HL-60 (cell line): ENCODE results near the gene BABAM2.

Source experiments
- DNase-seq, 2 experiments: peaks; one replicate each; pipeline ENCODE4 v3.0.0-alpha.2; 2010 to 2020; ENCODE audit warnings: low read depth in 1 of 2, low spot score in 1 of 2
- H3K27ac ChIP-seq: fragments of 250-450 bp; sonication (Bioruptor Pico); replicated peaks from 2 replicates; pipeline ENCODE4 v1.5.1; 2020; ENCODE audit warnings: mild to moderate bottlenecking, moderate library complexity
- H3K27me3 ChIP-seq: fragments of 250-450 bp; sonication (Bioruptor Pico); 2 replicates; pipeline ENCODE4 v1.5.1; 2021; ENCODE audit warnings: mild to moderate bottlenecking, moderate library complexity; ENCODE audit not compliant: insufficient read depth, poor library complexity, severe bottlenecking
- H3K4me3 ChIP-seq: replicated peaks from 2 replicates; pipeline ENCODE4 v1.5.1; 2011; ENCODE audit warnings: mild to moderate bottlenecking, control low read depth, low read length; ENCODE audit not compliant: insufficient read depth
- GABPA ChIP-seq: IDR thresholded peaks from 2 replicates; pipeline ENCODE4 v1.6.1; 2012; ENCODE audit warnings: low read depth
- POLR2AphosphoS5 ChIP-seq: IDR thresholded peaks from 2 replicates; pipeline ENCODE4 v1.6.1; 2012; ENCODE audit warnings: low read depth
- SPI1 ChIP-seq: IDR thresholded peaks from 2 replicates; pipeline ENCODE4 v1.6.1; 2012; ENCODE audit warnings: low read depth, mild to moderate bottlenecking, borderline replicate concordance
- TF ChIP-seq, protein P1 (sequence below): IDR thresholded peaks from one replicate; pipeline ENCODE4 v1.5.1; 2011; ENCODE audit warnings: low read length, control low read depth, inconsistent platforms; ENCODE audit not compliant: insufficient read depth
- TF ChIP-seq, protein P2 (sequence below): IDR thresholded peaks from 2 replicates; pipeline ENCODE4 v1.6.1; 2012; ENCODE audit warnings: low read depth; ENCODE audit not compliant: insufficient replicate concordance

Gene BABAM2

GRCh38 chr2:28028025-28028424, 137.5 kb downstream of the BABAM2 start:
- TF ChIP-seq, protein P1, sequence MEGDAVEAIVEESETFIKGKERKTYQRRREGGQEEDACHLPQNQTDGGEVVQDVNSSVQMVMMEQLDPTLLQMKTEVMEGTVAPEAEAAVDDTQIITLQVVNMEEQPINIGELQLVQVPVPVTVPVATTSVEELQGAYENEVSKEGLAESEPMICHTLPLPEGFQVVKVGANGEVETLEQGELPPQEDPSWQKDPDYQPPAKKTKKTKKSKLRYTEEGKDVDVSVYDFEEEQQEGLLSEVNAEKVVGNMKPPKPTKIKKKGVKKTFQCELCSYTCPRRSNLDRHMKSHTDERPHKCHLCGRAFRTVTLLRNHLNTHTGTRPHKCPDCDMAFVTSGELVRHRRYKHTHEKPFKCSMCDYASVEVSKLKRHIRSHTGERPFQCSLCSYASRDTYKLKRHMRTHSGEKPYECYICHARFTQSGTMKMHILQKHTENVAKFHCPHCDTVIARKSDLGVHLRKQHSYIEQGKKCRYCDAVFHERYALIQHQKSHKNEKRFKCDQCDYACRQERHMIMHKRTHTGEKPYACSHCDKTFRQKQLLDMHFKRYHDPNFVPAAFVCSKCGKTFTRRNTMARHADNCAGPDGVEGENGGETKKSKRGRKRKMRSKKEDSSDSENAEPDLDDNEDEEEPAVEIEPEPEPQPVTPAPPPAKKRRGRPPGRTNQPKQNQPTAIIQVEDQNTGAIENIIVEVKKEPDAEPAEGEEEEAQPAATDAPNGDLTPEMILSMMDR, result no peak
- TF ChIP-seq SPI1 (no peak), GABPA (no peak), POLR2AphosphoS5 (no peak)
- TF ChIP-seq, protein P2, sequence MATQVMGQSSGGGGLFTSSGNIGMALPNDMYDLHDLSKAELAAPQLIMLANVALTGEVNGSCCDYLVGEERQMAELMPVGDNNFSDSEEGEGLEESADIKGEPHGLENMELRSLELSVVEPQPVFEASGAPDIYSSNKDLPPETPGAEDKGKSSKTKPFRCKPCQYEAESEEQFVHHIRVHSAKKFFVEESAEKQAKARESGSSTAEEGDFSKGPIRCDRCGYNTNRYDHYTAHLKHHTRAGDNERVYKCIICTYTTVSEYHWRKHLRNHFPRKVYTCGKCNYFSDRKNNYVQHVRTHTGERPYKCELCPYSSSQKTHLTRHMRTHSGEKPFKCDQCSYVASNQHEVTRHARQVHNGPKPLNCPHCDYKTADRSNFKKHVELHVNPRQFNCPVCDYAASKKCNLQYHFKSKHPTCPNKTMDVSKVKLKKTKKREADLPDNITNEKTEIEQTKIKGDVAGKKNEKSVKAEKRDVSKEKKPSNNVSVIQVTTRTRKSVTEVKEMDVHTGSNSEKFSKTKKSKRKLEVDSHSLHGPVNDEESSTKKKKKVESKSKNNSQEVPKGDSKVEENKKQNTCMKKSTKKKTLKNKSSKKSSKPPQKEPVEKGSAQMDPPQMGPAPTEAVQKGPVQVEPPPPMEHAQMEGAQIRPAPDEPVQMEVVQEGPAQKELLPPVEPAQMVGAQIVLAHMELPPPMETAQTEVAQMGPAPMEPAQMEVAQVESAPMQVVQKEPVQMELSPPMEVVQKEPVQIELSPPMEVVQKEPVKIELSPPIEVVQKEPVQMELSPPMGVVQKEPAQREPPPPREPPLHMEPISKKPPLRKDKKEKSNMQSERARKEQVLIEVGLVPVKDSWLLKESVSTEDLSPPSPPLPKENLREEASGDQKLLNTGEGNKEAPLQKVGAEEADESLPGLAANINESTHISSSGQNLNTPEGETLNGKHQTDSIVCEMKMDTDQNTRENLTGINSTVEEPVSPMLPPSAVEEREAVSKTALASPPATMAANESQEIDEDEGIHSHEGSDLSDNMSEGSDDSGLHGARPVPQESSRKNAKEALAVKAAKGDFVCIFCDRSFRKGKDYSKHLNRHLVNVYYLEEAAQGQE, result no peak
- DNase-seq, result no peak
- H3K4me3 ChIP-seq, result no peak overlapping the region
- H3K27me3 ChIP-seq, result no peaks in the 10 kb centered on the region
- no peak overlapping the region for H3K27ac ChIP-seq

- no peak for DNase-seq
- Histone ChIP-seq H3K27ac (no peak overlapping the region), H3K27me3 (no peaks in the 10 kb centered on the region), H3K4me3 (no peak overlapping the region)
- TF ChIP-seq, protein P2, result no peak
- TF ChIP-seq GABPA (no peak), SPI1 (no peak), POLR2AphosphoS5 (no peak)
- TF ChIP-seq, protein P1, result no peak
These were observed 140.1 kb downstream of the BABAM2 start for GRCh38 chr2:28030600-28030999.

- Histone ChIP-seq H3K27ac (no peak overlapping the region), H3K27me3 (no peaks in the 10 kb centered on the region), H3K4me3 (no peak overlapping the region)
- DNase-seq, result no peak
- TF ChIP-seq, protein P1, result no peak
- TF ChIP-seq, protein P2, result no peak
- TF ChIP-seq POLR2AphosphoS5, result no peak
- no peak for TF ChIP-seq SPI1
- TF ChIP-seq GABPA, result no peak
These were observed 142.3 kb downstream of the BABAM2 start for GRCh38 chr2:28032816-28033215.
